GM18526 (cell line): Measurements from ENCODE around the gene CA5A.

Experiments
- POLR2A ChIP-seq: IDR thresholded peaks from 3 replicates; pipeline ENCODE4 v1.6.1; 2011; ENCODE audit not compliant: insufficient read length; ENCODE audit errors: extremely low read depth

The CA5A gene

DNA sequence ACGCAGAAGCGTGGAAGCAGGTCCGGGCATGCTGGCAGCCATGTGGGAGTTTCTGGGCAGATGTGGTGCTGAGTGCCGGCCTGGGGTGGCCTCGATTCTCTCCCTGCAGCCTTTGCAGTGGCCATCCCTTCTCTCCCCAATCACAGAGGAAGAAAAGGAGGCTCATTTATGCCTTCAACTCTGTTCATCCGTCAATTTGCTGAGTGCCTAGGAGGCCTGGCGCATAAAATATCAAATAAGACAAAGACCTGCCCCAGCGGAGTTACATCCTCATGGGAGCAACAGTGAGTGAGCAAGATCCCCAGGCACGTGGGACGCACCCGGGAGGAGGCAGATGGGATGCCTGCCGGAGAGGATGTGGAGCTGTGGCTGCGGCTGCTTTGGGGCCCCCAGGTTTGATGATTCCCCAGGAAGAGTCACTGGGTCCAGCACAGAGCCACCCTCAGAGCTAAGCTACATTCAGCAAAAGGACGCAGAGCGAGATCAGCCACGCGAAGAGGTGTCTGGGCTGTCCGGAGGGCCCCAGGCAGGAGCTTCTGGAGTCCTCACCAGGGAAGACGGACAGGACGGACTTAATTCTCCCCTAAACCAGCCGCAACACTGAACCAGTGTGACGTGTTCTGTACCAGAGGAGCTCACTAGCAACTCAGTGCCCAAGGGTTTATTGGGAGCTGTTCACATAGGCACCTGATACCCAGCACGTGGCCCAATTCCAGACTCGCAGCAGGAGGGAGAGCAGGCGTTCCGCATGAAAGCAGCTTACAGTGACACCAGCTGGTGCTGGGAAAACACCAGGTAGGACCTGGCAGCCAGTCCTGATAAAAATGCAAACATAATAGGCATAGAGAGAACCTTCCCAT lies 11.3 kb downstream of the CA5A start:
- TF ChIP-seq POLR2A: no peak

DNA sequence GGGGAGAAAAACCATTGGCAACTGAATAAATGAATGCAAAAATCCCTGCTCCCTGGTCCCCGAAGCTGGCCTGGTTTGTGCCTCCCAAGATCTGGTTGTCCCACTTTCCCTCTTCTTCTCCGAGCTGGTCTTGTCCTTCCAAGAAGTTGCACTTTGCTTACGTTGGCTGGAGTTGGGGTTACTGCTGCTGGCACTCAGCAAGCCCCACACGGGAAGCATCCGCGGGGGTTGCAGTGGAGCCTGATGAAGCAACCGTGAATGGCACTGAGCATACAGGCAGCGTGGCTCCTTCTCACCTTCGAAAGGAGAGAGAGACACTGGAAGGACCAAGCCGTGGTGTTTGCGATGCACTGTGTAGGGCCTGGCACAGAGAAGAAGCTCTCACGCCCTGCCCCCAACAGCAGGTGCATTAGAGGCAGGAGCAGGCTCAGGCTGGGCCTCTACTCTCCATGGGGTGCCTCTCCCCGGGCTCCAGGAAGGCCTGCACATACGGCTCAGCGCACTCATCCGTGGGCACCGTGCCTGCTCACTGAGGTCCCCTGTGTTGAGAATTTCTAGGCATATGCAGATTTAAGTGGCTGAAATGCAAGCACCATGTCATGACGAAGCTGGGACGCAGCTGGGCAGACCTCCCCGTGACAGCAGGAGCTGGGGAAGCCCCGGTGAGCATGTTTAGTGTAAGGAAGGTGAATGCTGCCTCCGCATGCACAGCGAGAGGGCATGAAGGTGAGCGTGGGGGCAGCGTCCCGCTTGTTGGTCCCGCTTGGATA lies 12.1 kb downstream of the CA5A start:
- TF ChIP-seq POLR2A: no peak

DNA sequence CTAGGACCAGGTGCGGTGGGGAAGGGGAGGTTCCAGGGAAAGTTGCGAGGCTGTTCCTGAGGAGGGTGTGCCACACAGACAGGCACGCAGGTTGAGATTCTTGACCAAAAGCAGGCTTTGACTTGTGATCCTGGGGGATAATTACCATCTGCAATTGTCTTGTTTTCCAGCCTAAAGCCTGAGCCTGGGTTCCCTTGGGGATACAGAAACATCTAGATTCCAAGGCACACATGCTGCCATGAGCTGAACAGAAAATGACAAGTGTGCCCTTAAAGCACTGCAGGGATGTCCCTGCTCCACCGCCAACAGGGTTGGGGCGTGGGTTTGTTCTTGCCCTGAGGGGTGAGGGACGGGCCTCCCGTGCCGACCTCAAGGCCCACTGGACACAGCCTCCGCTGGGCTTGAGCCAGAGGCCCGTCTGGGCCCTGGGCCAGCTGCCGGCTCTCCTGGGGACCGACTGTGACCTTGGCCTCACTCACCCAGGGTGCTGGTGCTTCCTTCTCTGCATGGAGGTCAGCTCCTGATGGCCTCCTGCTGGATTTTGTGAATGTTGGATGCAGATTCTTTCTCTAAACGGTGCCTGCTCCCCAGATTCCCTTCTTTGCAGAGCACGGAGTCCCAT lies 14.0 kb downstream of the CA5A start:
- no peak for TF ChIP-seq POLR2A

DNA sequence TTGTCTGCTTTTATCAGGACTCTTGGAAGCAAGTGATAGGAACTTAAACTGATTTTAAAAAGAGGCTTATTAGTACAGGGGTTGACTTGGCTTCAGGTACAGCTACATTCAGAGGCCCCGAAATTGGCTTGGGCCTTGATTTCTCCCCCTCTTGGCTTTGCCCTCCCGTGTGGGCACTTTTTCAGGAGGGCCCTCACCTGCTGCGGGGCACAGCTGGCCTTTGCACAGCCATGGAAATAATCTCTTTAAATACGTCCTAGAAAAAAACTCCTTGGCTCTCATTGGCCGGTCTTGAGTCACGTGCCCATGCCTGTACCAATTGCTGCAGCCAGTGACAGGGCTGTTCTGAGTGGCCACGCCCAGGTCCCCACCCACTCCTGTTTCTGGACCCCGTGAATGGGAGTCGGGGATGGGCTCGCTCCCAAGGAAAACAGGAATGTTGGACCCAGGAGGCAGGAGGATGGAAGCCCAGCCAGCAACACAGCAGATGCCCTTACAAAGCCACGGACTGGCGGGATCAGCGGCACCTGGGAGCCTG lies 15.0 kb downstream of the CA5A start:
- no peak for TF ChIP-seq POLR2A

- no peak for TF ChIP-seq POLR2A
Measured at GRCh38 chr16:87919681-87919994, 16.7 kb downstream of the CA5A start.

- TF ChIP-seq POLR2A: no peak
Measured at GRCh38 chr16:87918866-87919680, 17.3 kb downstream of the CA5A start.

- no peak for TF ChIP-seq POLR2A
Measured at GRCh38 chr16:87918338-87918737, 18.0 kb downstream of the CA5A start.

DNA sequence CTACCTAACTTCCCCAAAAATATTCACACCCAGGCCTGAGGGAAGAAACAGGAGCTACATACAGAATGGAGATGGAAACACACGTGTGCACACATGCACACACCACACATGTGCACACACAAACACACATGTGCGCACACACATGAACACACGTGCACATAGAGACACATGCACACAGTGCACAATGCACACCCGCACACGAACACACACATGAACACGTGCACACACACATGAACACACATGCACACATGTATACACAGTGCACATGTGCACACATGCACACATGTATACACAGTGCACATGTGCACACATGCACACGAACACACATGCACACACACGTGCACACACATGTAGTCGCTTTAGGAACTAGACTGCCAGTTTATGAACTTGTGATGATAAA lies 18.8 kb downstream of the CA5A start:
- TF ChIP-seq POLR2A: no peak

GRCh38 chr16:87914812-87915211 lies 21.5 kb downstream of the CA5A start:
- no peak for TF ChIP-seq POLR2A

DNA sequence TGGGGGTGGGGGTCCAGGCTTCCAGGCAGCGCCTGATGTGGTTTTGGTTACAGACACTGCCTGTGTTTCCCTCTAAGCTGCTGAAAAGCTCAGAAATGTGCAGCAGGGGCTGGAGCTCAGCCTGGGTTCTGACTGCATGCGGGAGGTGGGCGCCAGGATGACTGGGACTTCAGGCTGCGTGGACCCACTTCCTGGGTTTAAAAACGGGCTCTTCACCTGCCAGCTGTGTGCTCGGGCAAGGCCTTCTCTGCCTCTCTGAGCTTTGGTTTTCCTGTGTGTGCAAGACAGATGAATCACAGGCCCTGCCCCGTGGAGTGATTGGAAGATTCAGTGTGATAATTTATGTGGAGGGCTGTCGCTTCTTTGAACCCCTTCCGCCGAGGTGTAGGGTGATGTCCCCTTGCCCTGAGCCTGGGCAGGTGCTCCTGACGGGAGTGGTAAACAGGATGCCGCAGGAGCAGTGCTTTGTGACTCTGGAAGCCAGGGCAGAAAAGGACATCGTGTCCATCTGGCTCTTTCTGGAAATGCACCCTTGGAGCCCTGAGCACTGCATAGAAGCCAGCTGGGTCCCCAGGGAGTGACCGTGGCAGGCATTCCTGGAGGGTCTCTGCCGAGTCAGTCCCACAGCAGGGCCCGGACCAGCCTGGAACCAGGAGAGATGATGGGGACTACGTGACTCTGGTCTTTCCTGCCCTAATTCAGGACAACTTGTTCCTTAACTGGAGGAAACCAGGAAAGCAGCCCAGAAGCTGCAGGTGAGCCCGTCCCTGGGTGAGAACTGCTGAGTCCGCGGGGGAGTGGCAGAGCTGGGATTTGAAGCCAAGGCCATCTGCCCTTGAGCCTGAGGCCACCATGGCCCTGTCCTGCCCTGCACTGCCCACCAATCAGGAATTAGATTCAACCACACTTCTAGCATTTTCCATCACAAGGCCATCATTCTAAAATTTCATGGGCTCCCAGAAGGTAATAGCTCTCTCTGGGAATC lies 38.5 kb downstream of the CA5A start:
- no peak for TF ChIP-seq POLR2A

GRCh38 chr16:87895641-87896141 lies 40.6 kb downstream of the CA5A start:
- no peak for TF ChIP-seq POLR2A

DNA sequence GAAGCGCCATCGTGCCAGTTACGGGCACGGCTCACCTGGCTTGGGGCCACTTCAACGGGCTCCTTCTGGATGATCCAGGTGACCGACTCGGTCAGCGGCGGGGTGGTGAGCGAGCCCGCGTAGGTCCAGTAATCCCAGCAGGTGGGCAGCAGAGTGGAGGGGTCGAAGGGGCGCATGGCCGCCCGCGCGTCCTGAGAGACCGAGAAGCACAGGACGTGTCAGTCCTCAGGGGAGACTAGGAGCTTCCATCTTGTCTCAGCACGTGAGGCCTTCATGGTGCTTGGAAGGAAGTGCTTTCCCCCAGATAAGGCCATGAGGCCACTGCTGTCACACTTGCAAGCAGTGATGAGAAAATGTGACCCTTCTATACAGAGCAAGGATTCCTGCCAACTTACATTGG lies 44.6 kb downstream of the CA5A start:
- TF ChIP-seq POLR2A: no peak

GRCh38 chr16:87882436-87883019 lies 53.8 kb downstream of the CA5A start:
- no peak for TF ChIP-seq POLR2A
